ENCODE results near the gene KRT16. TPM values are rescaled to one million over a fixed set of nuclear protein-coding genes. Genes with fewer than 3 reads are reported as not detected.
"Not testable (repeated sequence)": the region's sequence is repeated elsewhere in the genome, so short reads cannot be mapped to it uniquely, and the experiment has no call there.

The KRT16 gene
- total RNA-seq, 1 donor from 2014 or later, result 31.9 TPM

DNA sequence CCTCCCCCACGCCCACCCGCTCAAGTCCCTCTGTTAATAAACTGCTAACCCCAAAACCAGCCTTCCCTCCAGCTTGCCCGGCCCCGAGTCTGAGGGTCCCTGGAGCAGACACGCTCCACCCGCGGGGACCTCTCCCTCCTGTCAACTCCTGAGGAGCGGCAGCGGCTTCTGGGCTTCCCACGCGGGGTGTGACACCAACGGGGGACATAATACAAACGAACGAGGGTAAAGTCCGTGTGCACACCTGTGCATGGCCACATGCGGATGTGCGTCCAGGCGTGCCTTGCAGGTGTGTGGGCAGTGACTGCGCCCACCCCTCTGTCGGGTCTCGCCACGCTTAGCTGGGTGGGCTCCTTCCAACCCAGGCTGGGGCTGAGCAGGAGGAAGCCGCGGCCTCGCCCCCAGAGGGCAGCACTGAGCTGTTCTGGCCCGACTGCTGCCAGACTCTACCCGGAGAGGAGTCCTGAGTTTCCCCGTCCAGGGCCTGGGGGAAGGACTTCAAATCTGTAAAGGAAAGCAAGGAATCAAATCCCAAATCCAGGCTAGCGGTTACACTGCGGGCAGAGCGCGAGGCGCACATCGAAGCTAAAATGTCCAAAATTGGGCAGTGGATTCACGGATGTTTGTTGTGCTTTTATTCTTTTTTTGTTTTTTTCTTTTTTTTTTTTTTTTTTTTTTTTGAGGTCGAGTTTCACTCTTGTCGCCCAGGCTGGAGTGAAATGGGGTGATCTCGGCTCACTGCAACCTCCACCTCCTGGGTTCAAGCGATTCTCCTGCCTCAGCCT, 36.0 kb upstream of the KRT16 start:
- H3K27me3 ChIP-seq, result no peaks in the 10 kb centered on the region
- peak overlapping the region; percentile 35 to 51 for H3K27ac ChIP-seq
- intact Hi-C loops (cut with DNase I), result loop anchor here (1.0 to 5.0 kb wide), 7 partner anchors 14 to 846 kb away; no protein-coding TSS in a partner anchor
- no peaks in the 10 kb centered on the region for H3K36me3 ChIP-seq
- no peaks in the 10 kb centered on the region for H3K9me3 ChIP-seq
- TF ChIP-seq, protein P1, sequence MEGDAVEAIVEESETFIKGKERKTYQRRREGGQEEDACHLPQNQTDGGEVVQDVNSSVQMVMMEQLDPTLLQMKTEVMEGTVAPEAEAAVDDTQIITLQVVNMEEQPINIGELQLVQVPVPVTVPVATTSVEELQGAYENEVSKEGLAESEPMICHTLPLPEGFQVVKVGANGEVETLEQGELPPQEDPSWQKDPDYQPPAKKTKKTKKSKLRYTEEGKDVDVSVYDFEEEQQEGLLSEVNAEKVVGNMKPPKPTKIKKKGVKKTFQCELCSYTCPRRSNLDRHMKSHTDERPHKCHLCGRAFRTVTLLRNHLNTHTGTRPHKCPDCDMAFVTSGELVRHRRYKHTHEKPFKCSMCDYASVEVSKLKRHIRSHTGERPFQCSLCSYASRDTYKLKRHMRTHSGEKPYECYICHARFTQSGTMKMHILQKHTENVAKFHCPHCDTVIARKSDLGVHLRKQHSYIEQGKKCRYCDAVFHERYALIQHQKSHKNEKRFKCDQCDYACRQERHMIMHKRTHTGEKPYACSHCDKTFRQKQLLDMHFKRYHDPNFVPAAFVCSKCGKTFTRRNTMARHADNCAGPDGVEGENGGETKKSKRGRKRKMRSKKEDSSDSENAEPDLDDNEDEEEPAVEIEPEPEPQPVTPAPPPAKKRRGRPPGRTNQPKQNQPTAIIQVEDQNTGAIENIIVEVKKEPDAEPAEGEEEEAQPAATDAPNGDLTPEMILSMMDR (IDR thresholded peaks at IDR 0.05), result peak; percentile 88 to 96 (median 95)
- H3K4me3 ChIP-seq, result peak overlapping the region; percentile 31 to 56
- H3K4me1 ChIP-seq, result peaks cover 7 to 21% of the 10 kb centered on the region in 2 donors
- peak in 1 of 2 donors; percentile 92 for DNase-seq (ENCODE audit: low spot score in 2 of 2)

- Histone ChIP-seq H3K4me3 (peak overlapping the region; percentile 31 to 56), H3K9me3 (no peaks in the 10 kb centered on the region), H3K27me3 (no peaks in the 10 kb centered on the region), H3K36me3 (no peaks in the 10 kb centered on the region), H3K27ac (peak overlapping the region; percentile 35 to 51), H3K4me1 (peaks cover 7 to 21% of the 10 kb centered on the region in 2 donors)
- intact Hi-C loops (cut with DNase I), result loop anchor here (1.0 to 5.0 kb wide), 7 partner anchors 14 to 846 kb away; no protein-coding TSS in a partner anchor
- TF ChIP-seq, protein P1 (IDR thresholded peaks at IDR 0.05), result peak; percentile 96 to 97 (median 97)
- DNase-seq (ENCODE audit: low spot score in 2 of 2), result peak; percentile 59 to 95
Measured at GRCh38 chr17:41647940-41648410, 35.4 kb upstream of the KRT16 start.

DNA sequence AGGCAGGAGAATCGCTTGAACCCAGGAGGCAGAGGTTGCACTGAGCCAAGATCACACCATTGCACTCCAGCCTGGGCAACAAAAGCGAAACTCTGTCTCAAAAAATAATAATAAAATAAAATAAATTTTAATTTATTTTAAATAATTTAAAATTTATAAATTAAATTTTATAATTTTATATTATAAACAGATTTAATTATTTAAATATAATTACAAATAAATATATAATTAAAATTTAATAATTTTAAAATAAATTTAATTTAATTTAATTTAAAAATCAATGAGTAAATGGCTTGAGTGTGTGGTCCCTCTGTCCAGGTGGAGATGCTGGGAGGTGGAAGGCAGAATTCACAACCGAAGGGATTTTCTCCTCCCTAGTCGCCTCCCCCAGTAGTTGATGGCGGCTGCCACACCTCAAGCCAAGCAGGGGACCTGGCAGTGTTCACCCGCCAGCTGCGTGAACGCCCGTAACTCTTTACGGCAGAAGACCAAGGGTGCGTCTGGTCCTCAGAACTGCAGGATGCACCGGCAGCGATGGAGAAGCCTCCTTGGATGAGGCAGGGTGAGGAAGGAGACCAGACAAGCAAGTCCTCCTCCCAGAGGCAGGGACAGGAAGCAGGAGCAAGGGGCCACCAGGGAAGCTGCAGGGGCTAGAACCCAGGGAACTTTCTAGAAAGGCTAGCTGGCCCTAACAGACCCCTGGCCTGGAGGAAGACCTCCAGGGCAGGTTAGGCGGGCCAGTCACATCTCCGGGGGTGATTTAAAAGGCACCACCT, 34.7 kb upstream of the KRT16 start:
- no peaks in the 10 kb centered on the region for H3K27me3 ChIP-seq
- no peaks in the 10 kb centered on the region for H3K9me3 ChIP-seq
- intact Hi-C loops (cut with DNase I), result loop anchor here (5.0 kb wide), 2 partner anchors 790 to 845 kb away; no protein-coding TSS in a partner anchor
- H3K36me3 ChIP-seq, result no peaks in the 10 kb centered on the region
- H3K4me3 ChIP-seq, result no peak overlapping the region
- no peak overlapping the region for H3K27ac ChIP-seq
- TF ChIP-seq, protein P1 (IDR thresholded peaks at IDR 0.05), result no peak
- H3K4me1 ChIP-seq, result peaks cover 7 to 21% of the 10 kb centered on the region in 2 donors
- DNase-seq (ENCODE audit: low spot score in 2 of 2), result no peak

DNA sequence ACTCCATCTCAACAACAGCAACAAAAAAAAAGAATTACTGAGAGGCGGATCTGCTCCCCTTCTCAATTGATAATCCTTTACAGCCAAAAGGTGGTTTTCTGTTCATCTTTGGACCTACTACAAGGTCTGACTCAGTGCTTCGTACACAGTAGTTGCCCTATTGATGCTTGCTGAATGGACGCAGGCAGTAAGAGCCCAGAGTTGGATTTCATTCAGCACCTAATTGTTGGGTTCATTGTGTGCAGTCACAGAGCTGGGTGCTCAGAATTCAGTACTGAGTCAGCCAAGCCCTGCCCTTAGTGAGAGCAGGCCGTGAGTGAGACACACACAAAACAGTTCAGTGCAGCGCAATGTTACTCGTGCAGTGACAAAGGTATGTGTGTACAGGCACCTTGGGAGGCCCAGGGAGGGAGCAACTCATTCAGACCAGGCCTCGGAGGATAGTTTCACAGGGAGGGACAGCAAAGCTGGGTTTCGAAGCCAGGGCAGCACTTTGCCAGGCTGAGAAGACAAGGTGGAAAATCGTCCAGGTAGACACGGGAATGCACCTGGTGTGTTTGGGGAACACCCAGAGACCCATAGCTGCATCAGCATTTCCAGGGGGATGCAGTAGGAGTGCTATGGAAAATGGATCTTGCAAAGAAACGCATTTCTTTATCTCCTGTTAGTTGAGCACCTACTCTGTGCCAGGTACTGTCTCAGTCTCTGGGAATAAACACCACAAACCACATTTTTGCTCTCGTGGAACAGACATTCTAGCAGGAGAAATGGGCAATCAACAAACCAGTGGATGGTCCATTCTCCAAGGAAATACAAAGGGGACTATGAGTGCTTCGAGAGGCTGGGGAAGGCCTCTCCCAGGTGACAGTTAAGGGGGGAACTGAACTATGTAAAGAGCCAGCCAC, 29.9 kb upstream of the KRT16 start:
- H3K27me3 ChIP-seq, result no peaks in the 10 kb centered on the region
- intact Hi-C loops (cut with DNase I), result no loop called here
- H3K4me3 ChIP-seq, result no peak overlapping the region
- H3K36me3 ChIP-seq, result no peaks in the 10 kb centered on the region
- no peak for DNase-seq (ENCODE audit: low spot score in 2 of 2)
- TF ChIP-seq, protein P1 (IDR thresholded peaks at IDR 0.05), result no peak
- peaks cover 0 to 3% of the 10 kb centered on the region in 2 donors for H3K4me1 ChIP-seq
- no peaks in the 10 kb centered on the region for H3K9me3 ChIP-seq
- H3K27ac ChIP-seq, result no peak overlapping the region

- H3K4me3 ChIP-seq; H3K9me3 ChIP-seq; H3K27me3 ChIP-seq; DNase-seq (ENCODE audit: low spot score in 2 of 2); intact Hi-C loops (cut with DNase I); H3K4me1 ChIP-seq; H3K27ac ChIP-seq; H3K36me3 ChIP-seq: not testable (repeated sequence)
Measured at GRCh38 chr17:41640596-41640995, 28.0 kb upstream of the KRT16 start.
